PC-9 (cell line): ENCODE results near the gene RNF157. TPM values are rescaled to one million over a fixed set of nuclear protein-coding genes. Genes with fewer than 3 reads are reported as not detected.

Source experiments
- BruUV-seq: library from RNA; stranded (reverse); fragments of 400-500 nt; replicated peaks from 2 replicates; lab custom pipeline; 2021; lab: Mats Ljungman, UMichigan
- CTCF ChIA-PET: fragments of 300-600 bp; sonication (Branson Sonifier 250); formaldehyde crosslinking; loops from one replicate; lab custom pipeline; 2022; ENCODE audit warnings: antibody characterized with exemption; lab: Charles Lee
- POLR2A ChIA-PET: fragments of 300-600 bp; sonication (Branson Sonifier 250); formaldehyde crosslinking; loops from one replicate; lab custom pipeline; 2022; ENCODE audit warnings: antibody characterized with exemption; ENCODE audit not compliant: unreplicated experiment; lab: Charles Lee
- DNase-seq, 2 experiments: peaks; one replicate each; pipeline versions ENCODE4 v3.0.0 to v3.0.0-alpha.2; 2015 to 2022; ENCODE audit warnings: mixed read lengths in 1 of 2
- H2AFZ ChIP-seq: fragments of 200-600 bp; sonication (generic); 2 replicates; pipeline ENCODE4 v1.8.1; 2017; ENCODE audit warnings: antibody characterized with exemption
- H3F3A ChIP-seq: fragments of 200-600 bp; sonication (generic); 2 replicates; pipeline ENCODE4 v1.8.1; 2017; ENCODE audit warnings: antibody characterized with exemption, mild to moderate bottlenecking, low read depth; ENCODE audit not compliant: insufficient read depth
- H3K27ac ChIP-seq: fragments of 200-600 bp; sonication (generic); 2 replicates; pipeline ENCODE4 v1.6.1; 2016; ENCODE audit warnings: mixed run types
- H3K27me3 ChIP-seq: fragments of 200-600 bp; sonication (generic); 2 replicates; pipeline ENCODE4 v1.6.1; 2016; ENCODE audit warnings: low read depth, mixed run types; ENCODE audit not compliant: insufficient read depth
- H3K36me3 ChIP-seq: fragments of 200-600 bp; sonication (generic); 2 replicates; pipeline ENCODE4 v1.6.1; 2016; ENCODE audit warnings: low read depth, mixed run types
- H3K4me1 ChIP-seq: fragments of 200-600 bp; sonication (generic); replicated peaks from 2 replicates; pipeline ENCODE4 v1.6.1; 2016; ENCODE audit warnings: mixed run types; ENCODE audit not compliant: insufficient read depth
- H3K4me2 ChIP-seq: fragments of 200-600 bp; sonication (generic); 2 replicates; pipeline ENCODE4 v1.6.1; 2017; ENCODE audit warnings: mixed run types
- H3K4me3 ChIP-seq: fragments of 200-600 bp; sonication (generic); 2 replicates; pipeline ENCODE4 v1.6.1; 2016; ENCODE audit warnings: mixed run types
- H3K79me2 ChIP-seq: fragments of 200-600 bp; sonication (generic); 2 replicates; pipeline ENCODE4 v1.6.1; 2017; ENCODE audit warnings: low read depth, mixed run types
- H3K9me2 ChIP-seq: fragments of 200-600 bp; sonication (generic); 2 replicates; pipeline ENCODE4 v1.8.1; 2017; ENCODE audit warnings: mild to moderate bottlenecking; ENCODE audit not compliant: insufficient read depth
- H3K9me3 ChIP-seq: fragments of 200-600 bp; sonication (generic); 2 replicates; pipeline ENCODE4 v1.8.1; 2016; ENCODE audit warnings: low read depth; ENCODE audit not compliant: insufficient read depth
- H4K20me1 ChIP-seq: fragments of 200-600 bp; sonication (generic); 2 replicates; pipeline ENCODE4 v1.8.1; 2017; ENCODE audit not compliant: insufficient read depth
- EZH2 ChIP-seq: fragments of 200-600 bp; sonication (generic); IDR thresholded peaks from 2 replicates; pipeline ENCODE4 v1.8.0; 2017; ENCODE audit warnings: antibody characterized with exemption, low read depth
- intact Hi-C: fragments of 100-400 bp; cut with micrococcal nuclease; formaldehyde crosslinking; loops from one replicate; pipeline ENCODE4 v1.10.0; 2022; ENCODE audit not compliant: unreplicated experiment
- total RNA-seq: library from RNA; stranded (reverse); gene quantifications from 2 replicates; pipeline ENCODE4 v1.2.3, GENCODE V29; 2021
- TF ChIP-seq, protein P1 (sequence below): fragments of 200-600 bp; sonication (generic); conservative IDR thresholded peaks from 2 replicates; pipeline ENCODE4 v1.6.1; 2017; ENCODE audit warnings: mixed run types, antibody characterized with exemption, mild to moderate bottlenecking, moderate library complexity

Gene RNF157
- total RNA-seq, 1 experiment from 2014 or later, result 7.2 TPM

DNA sequence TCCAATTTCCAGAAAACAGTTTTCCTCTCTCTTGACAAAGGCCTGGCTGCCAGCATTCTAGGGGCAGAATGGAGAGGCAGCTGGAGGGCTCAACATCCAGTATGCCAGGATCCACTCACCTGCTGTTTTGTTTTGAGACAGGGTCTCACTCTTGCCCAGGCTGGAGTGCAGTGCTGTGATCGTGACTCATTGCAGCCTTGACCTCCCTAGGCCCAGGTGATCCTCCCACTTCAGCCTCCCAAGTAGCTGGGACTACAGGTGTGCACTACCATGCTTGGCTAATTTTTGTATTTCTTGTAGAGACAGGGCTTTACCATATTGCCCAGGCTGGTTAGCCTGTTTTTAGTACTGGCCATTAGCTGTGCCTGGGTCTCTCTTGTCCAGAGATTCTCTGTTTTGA, 70.2 kb downstream of the RNF157 start:
- Histone ChIP-seq H3K79me2 (no peaks in the 10 kb centered on the region), H4K20me1 (no peaks in the 10 kb centered on the region), H2AFZ (no peak overlapping the region), H3K4me3 (no peak overlapping the region), H3K4me2 (no peak overlapping the region), H3K36me3 (no peaks in the 10 kb centered on the region), H3K9me3 (no peaks in the 10 kb centered on the region), H3K9me2 (no peaks in the 10 kb centered on the region), H3F3A (no peaks in the 10 kb centered on the region), H3K27ac (no peak overlapping the region), H3K27me3 (no peaks in the 10 kb centered on the region), H3K4me1 (no peaks in the 10 kb centered on the region)
- ChIA-PET POLR2A (interaction anchor here (0.7 kb wide), 1 partner anchor 1201 kb away, joined by 16 read pairs; no protein-coding TSS in a partner anchor), CTCF (interaction anchor here (0.7 kb wide), 1 partner anchor 279 kb away, joined by 5 read pairs; no protein-coding TSS in a partner anchor)
- TF ChIP-seq, protein P1, sequence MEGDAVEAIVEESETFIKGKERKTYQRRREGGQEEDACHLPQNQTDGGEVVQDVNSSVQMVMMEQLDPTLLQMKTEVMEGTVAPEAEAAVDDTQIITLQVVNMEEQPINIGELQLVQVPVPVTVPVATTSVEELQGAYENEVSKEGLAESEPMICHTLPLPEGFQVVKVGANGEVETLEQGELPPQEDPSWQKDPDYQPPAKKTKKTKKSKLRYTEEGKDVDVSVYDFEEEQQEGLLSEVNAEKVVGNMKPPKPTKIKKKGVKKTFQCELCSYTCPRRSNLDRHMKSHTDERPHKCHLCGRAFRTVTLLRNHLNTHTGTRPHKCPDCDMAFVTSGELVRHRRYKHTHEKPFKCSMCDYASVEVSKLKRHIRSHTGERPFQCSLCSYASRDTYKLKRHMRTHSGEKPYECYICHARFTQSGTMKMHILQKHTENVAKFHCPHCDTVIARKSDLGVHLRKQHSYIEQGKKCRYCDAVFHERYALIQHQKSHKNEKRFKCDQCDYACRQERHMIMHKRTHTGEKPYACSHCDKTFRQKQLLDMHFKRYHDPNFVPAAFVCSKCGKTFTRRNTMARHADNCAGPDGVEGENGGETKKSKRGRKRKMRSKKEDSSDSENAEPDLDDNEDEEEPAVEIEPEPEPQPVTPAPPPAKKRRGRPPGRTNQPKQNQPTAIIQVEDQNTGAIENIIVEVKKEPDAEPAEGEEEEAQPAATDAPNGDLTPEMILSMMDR, result no peak
- no peak for TF ChIP-seq EZH2
- DNase-seq, result no peak
- BruUV-seq, result no TSS peak
- intact Hi-C loops, result no loop called here

DNA sequence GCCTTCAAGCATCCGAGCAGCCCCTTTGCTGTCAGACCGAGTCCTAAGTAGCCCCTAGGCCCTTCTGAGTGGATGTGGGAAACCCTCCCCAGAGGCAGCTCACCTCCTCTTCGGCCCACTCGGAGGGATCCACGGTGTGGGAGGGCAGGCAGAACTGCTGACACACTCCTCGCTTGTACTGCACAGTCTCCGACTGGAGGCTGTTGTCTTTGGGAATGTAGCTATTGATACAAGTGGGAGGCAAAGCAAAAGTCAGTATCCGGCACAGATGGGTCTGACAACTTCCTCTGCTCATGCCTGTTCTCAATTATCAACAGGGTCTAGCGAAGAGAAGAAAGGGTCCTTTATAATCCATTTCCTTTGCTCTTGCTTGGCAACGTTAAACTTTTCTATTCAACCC, 73.4 kb downstream of the RNF157 start:
- no peaks in the 10 kb centered on the region for H3K9me2 ChIP-seq
- H3K27ac ChIP-seq, result no peak overlapping the region
- no peak overlapping the region for H3K4me3 ChIP-seq
- H3F3A ChIP-seq, result no peaks in the 10 kb centered on the region
- H3K4me2 ChIP-seq, result no peak overlapping the region
- intact Hi-C loops, result no loop called here
- CTCF ChIA-PET, result no interaction called here
- no peak overlapping the region for H2AFZ ChIP-seq
- no peaks in the 10 kb centered on the region for H4K20me1 ChIP-seq
- no peaks in the 10 kb centered on the region for H3K27me3 ChIP-seq
- BruUV-seq, result no TSS peak
- no peak for DNase-seq
- H3K9me3 ChIP-seq, result no peaks in the 10 kb centered on the region
- H3K36me3 ChIP-seq, result no peaks in the 10 kb centered on the region
- H3K4me1 ChIP-seq, result no peaks in the 10 kb centered on the region
- POLR2A ChIA-PET, result no interaction called here
- TF ChIP-seq, protein P1, result no peak
- no peak for TF ChIP-seq EZH2
- no peaks in the 10 kb centered on the region for H3K79me2 ChIP-seq

DNA sequence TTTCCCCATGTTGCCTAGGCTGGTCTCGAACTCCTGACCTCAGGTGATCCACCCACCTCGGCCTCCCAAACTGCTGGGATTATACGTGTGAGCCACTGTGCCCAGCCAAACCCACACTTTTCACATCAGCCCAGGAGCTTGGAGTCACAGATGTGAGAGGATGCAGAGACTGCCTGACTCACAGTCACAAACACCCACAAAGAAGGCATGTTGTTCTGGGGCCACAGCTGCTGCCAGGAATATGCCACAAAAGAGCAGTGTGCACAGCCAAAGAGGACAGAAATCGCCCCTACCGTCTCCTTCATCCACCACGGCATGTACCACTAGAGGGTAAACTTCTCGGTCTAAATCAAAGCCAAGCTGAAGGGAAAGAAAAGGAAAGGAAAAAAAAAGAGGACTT, 74.1 kb downstream of the RNF157 start:
- no peaks in the 10 kb centered on the region for H3K4me1 ChIP-seq
- intact Hi-C loops, result no loop called here
- H3K9me2 ChIP-seq, result no peaks in the 10 kb centered on the region
- no peak overlapping the region for H3K4me2 ChIP-seq
- no peak overlapping the region for H3K27ac ChIP-seq
- ChIA-PET POLR2A (no interaction called here), CTCF (interaction anchor here (0.5 to 0.7 kb wide), 2 partner anchors 38 to 283 kb away, joined by 3 to 4 read pairs; no protein-coding TSS in a partner anchor)
- H3K4me3 ChIP-seq, result no peak overlapping the region
- no peaks in the 10 kb centered on the region for H3K79me2 ChIP-seq
- no peak for DNase-seq
- H3K9me3 ChIP-seq, result no peaks in the 10 kb centered on the region
- TF ChIP-seq, protein P1, result no peak
- no peak for TF ChIP-seq EZH2
- no TSS peak for BruUV-seq
- H3K27me3 ChIP-seq, result no peaks in the 10 kb centered on the region
- H2AFZ ChIP-seq, result no peak overlapping the region
- H3K36me3 ChIP-seq, result no peaks in the 10 kb centered on the region
- no peaks in the 10 kb centered on the region for H3F3A ChIP-seq
- no peaks in the 10 kb centered on the region for H4K20me1 ChIP-seq
